Left ventricle myocardium superior (tissue), 1 donor: Measurements from ENCODE around the gene ABHD15. TPM values are rescaled to one million over a fixed set of nuclear protein-coding genes. Genes with fewer than 3 reads are reported as not detected.
A peak's percentile ranks its signal among the peaks of the same experiment; 100 is the strongest.

Source experiments
- ATAC-seq: fragments of 200-7000 bp; cut with Tn5 transposase; one replicate; pipeline ENCODE4 v1.9.1; 2020; ENCODE audit warnings: mild to moderate bottlenecking, moderate library complexity
- DNase-seq: peaks from one replicate; pipeline ENCODE4 v3.0.0-alpha.2; 2020
- intact Hi-C: fragments of 100-400 bp; cut with micrococcal nuclease; formaldehyde crosslinking; loops from one replicate; pipeline ENCODE4 v1.11.0; 2022
- total RNA-seq: library from RNA; stranded (reverse); fragmentation: NEBNext Ultra II Directional; extraction: Animal tissue kit (Norgen Biotek cat#: 25700); gene quantifications from one replicate; pipeline ENCODE4 v1.2.1, GENCODE V29; 2021
- donor health status: DM: no; HTN: yes; CAD: no; lungs with severe emphysema.

ABHD15 gene
- total RNA-seq, 1 donor from 2014 or later, result 6.4 TPM

DNA sequence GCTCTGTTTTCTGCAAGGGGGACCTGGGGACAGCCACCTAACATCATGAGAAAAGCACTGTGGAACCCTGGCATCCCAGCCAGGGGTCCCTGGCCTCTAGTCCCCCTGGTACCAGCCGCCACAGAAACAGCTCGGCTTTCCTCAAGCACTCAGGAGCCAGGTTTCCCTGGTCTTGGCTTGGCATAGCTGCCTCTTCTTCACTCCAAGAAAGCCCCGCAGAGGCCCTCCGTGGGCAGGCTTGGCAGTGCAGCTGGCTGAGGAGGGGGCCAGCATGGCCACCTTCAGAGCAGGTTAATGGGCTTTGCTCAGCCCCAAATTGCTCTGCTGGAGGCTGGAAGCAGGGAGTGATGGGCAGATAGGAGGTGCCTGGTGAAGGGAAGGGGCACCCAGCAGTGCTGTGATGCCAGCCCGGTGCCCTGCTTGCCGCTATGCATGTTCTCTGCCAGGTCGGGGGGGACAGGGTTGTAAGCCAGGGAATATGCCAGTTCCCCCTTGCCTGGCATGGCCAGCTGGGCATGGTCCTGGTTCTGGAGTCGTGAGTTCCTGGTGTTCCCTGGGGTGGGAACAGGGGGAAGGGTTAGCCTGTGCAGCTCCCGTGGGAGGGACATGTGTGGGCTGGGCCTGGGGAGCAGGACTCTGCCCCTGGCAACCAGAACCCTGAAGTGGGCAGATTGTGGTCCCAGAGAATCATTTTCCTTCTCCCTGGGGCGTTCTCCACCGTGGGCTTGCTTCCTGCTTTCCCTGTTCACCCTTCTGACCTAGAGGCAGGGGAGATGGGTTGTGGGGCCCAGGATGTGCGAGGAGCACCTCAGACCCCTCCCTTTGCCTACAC, 29.3 kb upstream of the ABHD15 start:
- no peak for DNase-seq
- intact Hi-C loops, result no loop called here

DNA sequence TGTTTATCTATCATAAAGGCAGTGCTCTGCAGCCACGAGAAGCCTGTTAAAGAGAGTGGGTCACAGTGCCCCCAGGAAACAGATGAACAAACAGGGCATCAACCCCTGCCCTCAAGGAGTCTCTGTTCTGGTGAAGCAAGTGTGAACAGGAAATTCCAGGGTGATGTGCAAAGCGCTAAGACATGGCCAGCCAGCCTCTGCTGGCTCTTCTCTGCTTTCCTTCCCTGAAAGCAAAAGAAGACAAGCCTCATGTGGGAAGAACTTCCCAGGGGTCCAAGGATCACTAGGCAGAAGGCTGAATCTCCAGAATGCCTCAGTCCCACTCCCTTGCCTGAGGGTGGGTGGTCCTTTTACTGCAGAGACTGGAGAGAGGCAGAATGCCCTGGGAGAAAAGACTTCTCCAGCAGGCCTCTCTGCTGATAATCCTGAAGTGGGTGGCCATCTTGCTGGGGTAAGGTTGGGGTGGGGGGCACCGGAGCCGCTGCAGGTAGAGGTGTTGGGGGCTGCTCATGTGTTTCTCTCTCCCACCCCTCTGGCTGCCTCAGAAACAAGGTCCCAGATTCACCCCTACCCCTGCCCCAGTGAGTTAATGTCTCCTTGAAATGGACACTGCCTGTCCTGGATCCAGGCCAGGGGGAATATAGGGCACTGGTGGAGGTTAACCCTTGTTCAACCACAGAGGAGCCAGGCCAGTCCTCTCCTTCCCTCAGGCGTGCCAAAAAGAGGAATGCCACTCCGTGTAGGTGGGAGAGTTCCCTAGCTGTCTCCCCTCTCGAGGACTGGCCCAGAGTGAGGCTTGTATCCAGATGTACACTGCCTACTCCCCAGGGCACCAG, 28.5 kb upstream of the ABHD15 start:
- no peak for ATAC-seq
- intact Hi-C loops, result no loop called here
- DNase-seq, result no peak

More for the DNA sequence above, 29.3 kb upstream of the ABHD15 start:
- no peak for ATAC-seq

DNA sequence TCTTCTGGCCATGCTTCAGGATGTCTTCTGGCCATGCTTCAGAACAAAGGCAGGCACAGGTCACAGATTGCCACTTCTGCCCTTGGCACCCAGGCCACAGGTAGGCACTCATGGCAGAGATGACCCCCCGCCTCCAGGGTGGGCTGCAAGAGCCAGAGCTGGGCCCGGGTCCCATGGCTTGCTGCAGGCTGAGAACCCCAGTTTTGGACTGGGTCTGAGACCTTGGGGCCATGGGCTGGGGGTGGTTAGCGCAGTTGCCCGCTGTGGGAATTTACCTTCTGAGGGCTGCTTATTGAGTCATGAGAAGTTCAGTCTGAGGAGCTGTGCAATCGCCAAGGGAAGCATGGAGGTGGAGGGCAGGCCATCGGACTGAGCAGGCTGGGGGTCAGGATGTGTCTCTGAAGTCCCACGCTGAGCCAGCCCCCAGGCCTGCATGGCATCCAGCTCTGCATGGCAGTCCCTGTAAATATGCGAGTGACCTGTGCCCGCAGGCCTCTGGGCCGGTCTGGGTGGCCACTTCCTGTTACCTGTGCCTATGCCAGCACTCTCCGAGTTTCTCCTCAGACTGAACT, 27.8 kb upstream of the ABHD15 start:
- DNase-seq (no peak), ATAC-seq (no peak)
- intact Hi-C loops, result no loop called here

DNA sequence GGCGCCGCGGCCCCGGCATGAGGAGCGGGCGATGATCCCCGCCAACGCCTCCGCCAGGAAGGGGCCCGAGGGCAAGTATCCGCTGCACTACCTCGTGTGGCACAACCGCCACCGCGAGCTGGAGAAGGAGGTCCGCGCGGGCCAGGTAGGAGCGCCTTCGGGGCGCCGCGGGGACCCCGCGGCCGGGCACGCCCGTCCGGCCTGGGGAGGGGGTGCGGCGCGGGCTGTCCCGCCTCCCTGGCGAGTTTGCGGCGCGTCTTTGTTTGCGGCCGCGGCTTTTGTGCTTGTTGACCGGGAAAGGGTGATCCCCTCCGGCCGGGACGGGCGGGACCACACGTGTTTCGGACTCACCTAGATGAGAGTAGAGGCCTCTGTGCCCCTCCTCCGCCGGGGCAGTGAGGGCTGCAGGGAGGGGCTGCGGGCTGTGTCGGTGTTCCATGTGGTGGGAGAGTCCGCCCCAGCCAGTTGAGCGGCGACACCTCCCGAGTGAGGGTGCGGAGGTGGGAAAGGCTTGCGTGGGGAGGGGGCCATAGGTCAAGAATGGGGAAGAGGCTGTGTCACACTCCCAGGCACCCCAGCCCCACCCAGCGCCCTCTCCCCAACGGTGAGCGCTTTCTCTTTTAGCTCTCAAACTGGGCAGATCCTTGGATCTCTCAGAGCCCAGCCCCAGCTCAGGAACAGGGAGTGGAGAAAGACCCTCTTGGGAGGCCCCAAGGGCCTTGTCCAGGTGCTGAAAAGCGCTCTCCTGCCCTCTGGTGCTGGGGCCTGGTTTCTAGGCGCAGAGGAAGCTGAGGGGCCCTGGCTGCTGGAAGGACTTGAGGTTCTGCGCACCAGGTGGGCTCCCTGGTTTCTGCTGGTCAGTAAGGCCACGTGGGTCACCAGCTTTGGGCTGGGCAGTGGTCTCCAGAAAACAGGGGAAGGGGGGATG, 27.0 kb upstream of the ABHD15 start:
- intact Hi-C loops, result no loop called here
- DNase-seq (peak; percentile 45), ATAC-seq (no peak)

DNA sequence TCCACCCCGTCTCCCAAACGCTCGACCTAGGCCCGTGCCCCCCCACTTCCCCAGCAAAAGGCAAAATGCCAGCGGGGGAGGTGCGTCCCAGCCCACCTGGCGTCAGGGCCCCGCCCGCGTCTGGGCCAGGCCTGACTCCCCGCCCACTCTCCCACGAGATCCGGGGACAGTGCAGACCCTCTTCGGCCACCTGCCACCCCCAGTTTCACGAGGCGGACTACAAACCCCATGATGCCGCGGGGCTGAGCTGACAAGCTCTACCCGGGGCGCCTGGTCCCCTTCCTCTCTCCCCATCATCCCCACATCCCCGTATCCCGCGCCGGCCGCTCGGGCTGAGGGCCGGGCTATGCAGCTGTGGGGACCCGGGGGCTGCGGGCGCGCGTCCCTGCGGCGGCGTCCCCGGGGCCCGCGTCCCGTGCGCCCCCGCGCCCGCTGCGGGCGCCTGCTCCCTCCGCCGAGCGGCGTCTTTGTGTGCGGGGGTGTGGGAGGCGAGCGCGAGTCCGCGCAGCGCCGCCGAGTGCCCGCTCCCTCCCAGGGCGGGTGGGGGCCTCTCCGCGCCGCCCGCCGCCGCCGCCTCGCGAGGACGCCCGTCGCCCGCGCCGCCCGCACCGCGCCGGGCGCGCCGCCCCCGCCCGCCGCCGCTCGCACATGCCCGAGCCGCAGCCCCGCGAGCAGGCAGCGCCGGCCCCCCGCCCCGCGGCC, 26.2 kb upstream of the ABHD15 start, which contains the start of gene ANKRD13B:
Gene ANKRD13B (plus strand): TSS at position 283 of the 702 bp plus-strand sequence. CDS start 490 bp downstream, outside the sequence.
- DNase-seq, result peak; percentile 68
- peak; percentile 11 for ATAC-seq
- intact Hi-C loops, result no loop called here

DNA sequence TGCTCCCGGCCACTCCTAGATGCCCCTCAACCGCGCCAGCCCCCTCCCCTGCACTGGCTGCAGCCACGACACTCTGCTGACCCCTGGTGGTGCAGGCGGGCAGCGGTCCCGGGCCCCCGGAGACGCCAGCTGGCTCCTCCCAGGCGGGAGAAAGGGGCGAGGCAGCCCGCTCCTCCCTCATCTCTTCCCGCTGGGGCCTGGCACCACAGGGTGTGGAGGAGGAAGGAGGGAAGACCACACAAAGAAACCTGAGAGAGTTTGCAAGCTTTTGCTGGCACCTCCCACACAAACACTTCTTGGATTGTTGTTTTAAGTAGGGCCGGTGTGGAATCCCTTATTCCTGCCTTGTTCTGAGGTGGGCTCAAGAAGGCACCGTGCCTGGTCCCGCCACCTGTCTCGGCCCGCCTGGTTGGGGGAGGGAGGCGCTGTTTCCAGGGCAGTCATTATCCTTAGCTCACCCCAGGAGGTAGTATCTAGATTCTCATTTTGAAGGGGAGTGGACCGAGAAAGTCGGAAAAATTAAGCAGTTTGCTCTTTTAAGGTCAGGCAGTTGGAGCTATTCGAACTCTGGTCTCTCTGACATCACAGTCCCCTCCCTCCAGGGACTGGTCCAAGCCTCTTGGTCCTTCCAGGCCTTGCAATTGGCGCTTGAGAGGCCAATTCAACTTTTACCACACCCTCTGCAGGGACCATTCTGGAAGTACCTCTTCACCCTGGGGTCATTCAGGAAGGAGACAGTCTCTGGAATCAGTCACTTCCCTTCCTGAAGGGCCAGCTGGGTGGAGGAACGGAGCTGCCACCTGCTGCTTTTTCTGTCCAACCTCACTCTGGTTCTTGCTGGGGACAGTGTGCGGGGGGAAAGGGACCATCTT, 25.1 kb upstream of the ABHD15 start:
- intact Hi-C loops, result no loop called here
- ATAC-seq, result peak; percentile 76

DNA sequence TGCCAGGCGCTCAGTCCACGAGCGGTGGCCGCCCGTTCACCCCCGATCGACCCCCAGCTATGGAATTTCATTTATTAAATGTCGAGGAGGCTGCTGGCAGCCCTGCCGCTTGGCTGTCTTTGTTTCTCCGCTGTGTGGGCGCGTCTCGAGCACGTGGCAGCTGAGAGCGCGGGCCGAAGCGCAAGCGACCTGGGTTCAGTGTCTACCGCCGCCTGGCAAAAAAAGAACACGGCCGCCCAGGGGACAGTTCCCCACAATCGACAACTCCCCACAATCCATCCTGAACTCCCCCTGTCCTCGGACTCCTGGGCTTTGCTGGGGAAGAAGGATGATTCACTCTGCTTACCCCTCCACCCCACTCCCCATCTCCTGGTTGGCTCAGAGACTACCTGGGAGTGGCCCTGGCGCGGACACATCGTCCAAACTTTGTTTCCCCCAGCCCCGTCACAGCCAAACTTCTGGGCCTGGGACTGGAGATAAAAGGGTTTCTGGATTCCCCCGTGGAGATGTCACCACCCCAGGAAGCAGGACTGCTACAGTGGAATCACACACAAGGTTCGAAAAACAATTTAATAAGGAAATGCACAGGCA, 24.4 kb upstream of the ABHD15 start:
- DNase-seq, result peak; percentile 67
- ATAC-seq, result peak; percentile 3
- intact Hi-C loops, result no loop called here

More for the DNA sequence above, 25.1 kb upstream of the ABHD15 start:
- DNase-seq, result peak; percentile 94

DNA sequence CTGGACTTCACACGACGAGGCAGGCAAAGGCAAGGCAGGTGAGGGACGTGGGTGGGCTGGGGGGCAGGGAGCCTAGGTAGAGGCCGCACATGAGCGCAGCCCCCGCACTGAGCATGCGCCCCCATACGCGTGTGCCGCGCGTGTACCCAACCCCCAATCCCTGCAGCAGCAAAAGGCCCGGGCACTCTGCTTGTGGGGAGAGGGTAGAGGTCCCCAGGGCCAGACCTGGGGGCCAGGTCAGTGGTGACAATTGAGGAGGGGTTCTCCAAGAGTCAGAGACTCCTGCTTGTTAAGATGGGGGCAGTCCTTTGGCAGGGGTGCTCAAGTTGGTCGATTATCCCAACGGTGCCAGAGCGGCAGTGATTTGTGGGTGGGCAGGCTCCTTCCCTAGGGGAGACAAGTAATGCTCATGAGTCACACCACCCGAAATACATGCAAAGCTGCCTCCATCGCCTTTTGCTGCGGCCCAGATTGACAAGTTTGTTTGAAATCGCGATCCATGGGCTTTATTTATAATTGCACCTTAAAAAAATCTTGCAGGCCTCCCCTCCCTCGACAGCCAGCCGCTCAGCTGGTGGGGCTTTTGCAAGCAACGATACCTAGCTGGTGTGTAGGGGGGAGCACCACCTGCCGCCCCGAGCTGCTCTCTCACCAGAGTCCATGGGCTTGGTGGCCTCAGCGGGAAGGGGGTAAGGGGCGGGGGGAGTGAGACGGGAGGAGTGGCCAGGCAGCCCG, 23.7 kb upstream of the ABHD15 start:
- intact Hi-C loops, result no loop called here
- DNase-seq (peak; percentile 40), ATAC-seq (peak; percentile 1)

DNA sequence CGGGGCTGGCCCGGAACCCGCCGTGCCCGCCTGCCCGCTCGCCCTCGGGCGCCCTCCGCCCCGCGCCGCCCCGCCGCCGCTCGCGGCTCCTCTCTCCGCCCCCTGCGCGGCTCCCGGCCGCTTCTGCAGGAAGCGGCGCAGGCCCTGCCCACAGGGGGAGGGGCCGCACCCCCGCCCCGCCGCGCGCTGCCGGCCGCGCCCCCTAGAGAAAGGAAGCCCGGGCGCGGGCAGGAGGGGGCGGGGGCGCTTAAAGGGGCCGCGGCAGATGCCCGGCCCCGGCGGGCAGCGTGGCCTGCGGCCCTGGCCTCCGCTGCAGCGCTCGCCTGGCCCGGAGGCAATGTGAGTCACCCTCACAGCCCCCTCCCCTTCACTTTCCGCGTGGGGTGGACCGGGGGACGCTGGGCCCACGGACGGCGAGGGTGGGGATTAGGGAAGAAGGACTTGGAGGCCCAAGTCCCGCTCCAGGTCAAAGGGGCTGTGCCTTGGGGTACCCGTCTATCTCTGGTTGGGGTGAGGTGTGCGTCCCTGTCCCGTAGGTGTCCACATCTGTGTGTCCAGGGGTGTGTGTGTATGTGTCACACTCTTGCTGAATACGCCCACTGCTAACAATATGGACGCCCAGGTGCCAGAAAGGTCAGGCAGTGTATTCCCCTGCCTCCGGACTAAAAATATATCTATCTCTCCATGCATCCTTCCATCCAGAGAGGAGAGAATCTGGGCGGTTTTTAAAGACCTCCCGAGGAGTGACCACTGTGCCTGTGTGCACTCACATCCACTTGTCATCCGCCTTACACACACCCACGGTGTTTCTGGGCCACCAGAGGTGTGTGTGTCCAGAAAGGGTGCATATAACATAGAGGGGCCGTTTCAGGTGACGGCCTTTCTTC, 22.9 kb upstream of the ABHD15 start, which contains the start of gene GIT1:
Gene GIT1 (minus strand): TSS at position 125 of the 887 bp plus-strand sequence. CDS start 270 bp downstream, outside the sequence.
- intact Hi-C loops, result no loop called here
- DNase-seq, result peak; percentile 94
- peak; percentile 80 for ATAC-seq

DNA sequence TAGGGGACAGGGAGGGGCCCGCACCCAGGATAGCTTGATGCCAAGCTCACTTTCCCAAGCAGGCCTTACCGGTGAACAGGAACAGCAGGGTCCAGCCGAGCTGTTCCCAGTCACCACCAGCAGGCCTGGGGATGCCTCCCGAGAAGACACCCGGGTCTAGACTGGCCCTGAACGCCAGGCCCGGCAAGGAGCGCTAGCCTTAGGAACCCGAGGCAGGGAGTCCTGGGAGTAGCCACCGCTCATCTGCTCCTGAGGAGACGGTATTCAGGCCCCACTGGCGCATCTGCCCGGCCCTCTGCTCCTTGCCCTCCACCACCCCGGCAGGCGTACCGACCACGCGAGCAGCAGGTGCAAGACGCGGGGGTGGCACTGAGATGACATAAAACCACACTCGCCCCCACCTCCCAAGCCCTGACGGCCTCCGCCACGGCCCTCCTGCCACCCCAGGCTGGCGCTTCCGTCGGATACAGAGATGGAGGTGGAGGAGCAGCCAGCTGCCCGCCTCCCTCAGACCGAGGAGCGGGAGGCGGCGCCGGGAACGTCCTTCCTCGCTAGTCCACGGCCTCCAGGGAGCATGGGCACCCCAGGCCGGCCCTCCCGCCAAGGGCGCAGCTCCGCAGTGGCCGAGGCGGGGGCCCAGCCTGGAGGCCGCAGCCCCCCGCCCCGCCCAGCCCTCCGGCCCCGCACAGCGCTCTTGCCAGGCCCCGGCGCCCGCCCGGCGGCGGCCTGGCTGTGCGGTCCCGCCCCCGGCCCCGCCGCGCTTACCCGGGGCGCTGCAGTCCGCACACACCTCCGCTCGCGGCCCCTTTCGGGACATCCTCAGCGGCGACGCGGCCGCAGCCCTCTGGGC, 21.9 kb upstream of the ABHD15 start:
- ATAC-seq, result no peak
- DNase-seq, result peak; percentile 63
- intact Hi-C loops, result no loop called here

DNA sequence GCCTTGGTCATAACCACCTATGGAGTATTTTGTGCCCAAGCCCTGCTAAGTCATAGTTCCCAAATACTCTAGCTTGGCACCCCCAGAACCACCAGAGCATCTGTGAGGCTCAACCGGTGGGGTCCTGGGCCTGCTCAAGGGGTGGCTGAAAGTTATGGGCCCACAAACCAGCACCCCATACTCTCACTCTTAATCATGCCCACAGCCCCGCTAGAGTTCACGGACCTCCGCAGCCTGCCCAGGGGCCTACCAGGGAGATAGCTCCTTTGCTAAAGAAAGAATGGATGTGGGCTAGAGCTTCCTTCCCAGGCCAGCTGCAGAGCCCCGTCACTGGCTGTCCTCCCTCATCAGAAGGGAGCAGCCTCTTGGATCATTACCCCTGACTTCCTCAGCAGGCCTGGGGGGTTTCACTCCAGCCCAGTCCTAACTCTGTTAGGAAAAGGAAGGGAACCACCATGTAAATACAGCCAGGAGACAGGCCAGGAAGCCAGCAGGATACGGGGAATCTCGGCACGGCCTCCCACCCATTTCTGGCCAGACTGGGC, 21.3 kb upstream of the ABHD15 start:
- peak; percentile 30 for DNase-seq
- intact Hi-C loops, result no loop called here
- no peak for ATAC-seq

DNA sequence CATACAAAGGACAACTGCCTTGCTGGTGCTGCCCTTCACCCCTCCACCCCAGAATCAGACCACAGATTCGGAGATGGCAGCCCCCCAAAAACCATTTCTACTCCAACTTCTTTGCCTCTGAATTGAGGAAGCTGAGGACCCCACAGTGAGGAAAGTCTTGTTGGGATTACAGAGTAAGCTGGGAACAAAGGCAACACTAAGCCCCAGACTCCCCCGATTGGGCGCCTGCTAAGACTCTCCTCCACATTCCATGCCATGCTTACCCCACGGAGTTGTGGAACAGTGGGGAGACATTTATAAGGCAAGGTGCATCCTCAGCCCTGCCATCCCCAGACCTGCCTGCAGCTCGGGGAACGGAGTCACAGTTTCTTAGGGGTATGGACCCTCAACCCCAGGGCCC, 20.8 kb upstream of the ABHD15 start:
- DNase-seq, result no peak

DNA sequence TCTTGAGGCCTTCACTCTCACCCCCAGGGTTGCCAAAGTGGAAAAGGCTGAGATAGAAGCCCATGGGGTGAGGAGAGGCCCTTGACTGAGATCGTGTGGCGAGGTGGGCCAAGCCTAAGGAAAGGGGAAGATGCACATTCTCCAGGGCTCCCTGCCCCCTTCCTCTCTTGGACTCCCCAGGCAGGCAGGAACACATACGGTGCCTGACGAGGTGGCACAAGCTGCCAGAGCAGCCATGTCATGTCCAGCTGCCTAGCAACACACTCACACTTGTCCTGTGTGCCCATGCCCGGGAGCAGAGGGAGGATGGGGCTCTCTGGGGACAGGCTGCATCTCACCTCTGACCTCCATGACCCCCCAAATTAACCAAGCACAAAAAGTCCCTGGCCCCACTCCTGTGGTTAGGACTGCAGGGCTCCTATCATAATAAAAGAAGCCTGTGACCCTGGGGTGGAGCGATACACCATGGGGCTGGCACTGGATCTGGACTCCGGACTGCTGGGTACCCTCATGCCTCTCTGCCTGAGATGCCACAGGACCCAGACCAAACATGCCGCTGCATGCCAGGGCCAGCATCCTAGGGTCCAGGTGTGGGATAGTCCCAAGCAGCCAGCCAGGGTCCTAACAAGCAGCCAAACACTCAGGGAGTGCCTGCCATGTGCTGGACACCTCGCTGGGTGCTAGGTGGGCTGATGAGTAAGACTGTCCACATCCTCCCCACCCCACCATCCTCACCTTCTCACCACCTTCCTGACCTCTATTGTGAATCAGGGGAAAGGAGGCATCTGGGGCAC, 20.0 kb upstream of the ABHD15 start:
- intact Hi-C loops, result no loop called here
- ATAC-seq (no peak), DNase-seq (peak; percentile 37)

More for the DNA sequence above, 20.8 kb upstream of the ABHD15 start:
- no peak for ATAC-seq
- intact Hi-C loops, result no loop called here
